Activated T-cell treated with anti-CD3 and anti-CD28 coated beads, Interleukin-2, amount 50 U/mL, for 72 hours (primary cell): ENCODE measurements around the gene TFAM. TPM values are rescaled to one million over a fixed set of nuclear protein-coding genes. Genes with fewer than 3 reads are reported as not detected.

ENCODE experiments used
- ATAC-seq, 2 donors: fragments of 150-1000 bp; cut with Tn5 transposase; replicated peaks in 1 of 2; 2 replicates each; pipeline ENCODE4 v1.10.0; 2021; ENCODE audit warnings: moderate library complexity in 2 of 2, mild to moderate bottlenecking in 1 of 2
- DNase-seq, 2 donors: peaks; one replicate each; pipeline ENCODE4 v3.0.0; 2021 to 2022; ENCODE audit warnings: mixed read lengths in 1 of 2
- H3K27ac Mint-ChIP-seq: one replicate; pipeline ENCODE4 v1.8.0; 2022; ENCODE audit warnings: mild to moderate bottlenecking, moderate library complexity, mixed read lengths
- H3K27me3 Mint-ChIP-seq: one replicate; pipeline ENCODE4 v1.8.0; 2022; ENCODE audit warnings: low read depth, mixed read lengths
- H3K36me3 Mint-ChIP-seq, 2 donors: one replicate each; pipeline ENCODE4 v1.8.0; 2022; ENCODE audit warnings: mixed read lengths in 2 of 2, mild to moderate bottlenecking in 1 of 2; ENCODE audit not compliant: insufficient read depth in 2 of 2
- H3K4me1 Mint-ChIP-seq: one replicate; pipeline ENCODE4 v1.8.0; 2022; ENCODE audit warnings: low read depth, mixed read lengths
- H3K4me3 Mint-ChIP-seq, 2 donors: one replicate each; pipeline ENCODE4 v1.8.0; 2022; ENCODE audit warnings: mild to moderate bottlenecking in 2 of 2, mixed read lengths in 2 of 2, moderate library complexity in 2 of 2
- H3K9me3 Mint-ChIP-seq, 2 donors: one replicate each; pipeline ENCODE4 v1.8.0; 2022; ENCODE audit warnings: mixed read lengths in 2 of 2
- total RNA-seq, 2 donors: library from RNA; stranded (reverse); gene quantifications; one replicate each; pipeline ENCODE4 v1.2.3, GENCODE V29; 2022

The TFAM gene
- total RNA-seq, 2 donors from 2014 or later: 72.4 to 89.8 TPM

DNA sequence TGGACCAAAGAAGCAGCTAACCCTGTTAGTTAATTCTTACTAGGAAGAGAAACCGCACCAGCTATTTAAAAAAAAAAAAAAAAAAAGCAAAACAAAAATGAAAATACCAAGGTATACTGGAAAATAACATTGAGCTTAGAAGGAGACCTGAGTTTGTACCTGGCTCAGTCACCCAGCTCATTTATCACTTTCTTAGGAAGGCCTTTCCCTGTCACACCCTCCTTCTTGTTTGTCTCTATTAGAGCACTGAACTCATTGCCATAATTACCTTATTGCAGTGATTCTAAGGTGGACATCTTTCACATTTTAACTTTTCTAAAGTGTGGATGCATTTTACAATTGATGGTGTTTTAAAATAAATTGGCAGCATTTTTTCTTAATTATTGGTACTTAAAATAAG lies 26.3 kb upstream of the TFAM start:
- H3K27me3 Mint-ChIP-seq: no peaks in the 10 kb centered on the region
- H3K9me3 Mint-ChIP-seq: no peaks in the 10 kb centered on the region
- peaks cover 15% of the 10 kb centered on the region for H3K4me1 Mint-ChIP-seq
- DNase-seq: no peak
- no peak overlapping the region for H3K27ac Mint-ChIP-seq
- no peak overlapping the region for H3K4me3 Mint-ChIP-seq
- peaks cover 0 to 5% of the 10 kb centered on the region in 2 donors for H3K36me3 Mint-ChIP-seq
- ATAC-seq: no peak

DNA sequence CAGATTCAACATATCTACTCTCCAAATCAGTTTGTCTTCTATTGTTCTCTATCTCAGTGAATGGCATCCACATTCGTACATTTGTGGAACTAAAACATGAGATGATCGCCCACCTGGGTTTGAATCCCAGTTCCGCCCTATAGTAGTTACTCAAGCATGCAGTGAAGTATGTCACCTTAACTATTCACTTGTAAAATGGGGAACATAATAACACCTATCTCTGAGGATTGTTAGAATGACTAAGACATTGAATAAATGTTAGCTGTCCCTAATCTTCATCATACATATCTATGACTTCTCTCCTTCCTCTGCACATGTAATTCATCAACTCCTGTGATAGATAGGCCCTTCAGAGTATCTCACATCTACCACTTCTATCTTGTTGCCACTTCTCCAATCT lies 25.7 kb upstream of the TFAM start:
- peaks cover 0 to 6% of the 10 kb centered on the region in 2 donors for H3K36me3 Mint-ChIP-seq
- no peak for ATAC-seq
- no peak overlapping the region for H3K27ac Mint-ChIP-seq
- no peaks in the 10 kb centered on the region for H3K9me3 Mint-ChIP-seq
- H3K27me3 Mint-ChIP-seq: no peaks in the 10 kb centered on the region
- no peak overlapping the region for H3K4me3 Mint-ChIP-seq
- DNase-seq: no peak
- peaks cover 15% of the 10 kb centered on the region for H3K4me1 Mint-ChIP-seq

DNA sequence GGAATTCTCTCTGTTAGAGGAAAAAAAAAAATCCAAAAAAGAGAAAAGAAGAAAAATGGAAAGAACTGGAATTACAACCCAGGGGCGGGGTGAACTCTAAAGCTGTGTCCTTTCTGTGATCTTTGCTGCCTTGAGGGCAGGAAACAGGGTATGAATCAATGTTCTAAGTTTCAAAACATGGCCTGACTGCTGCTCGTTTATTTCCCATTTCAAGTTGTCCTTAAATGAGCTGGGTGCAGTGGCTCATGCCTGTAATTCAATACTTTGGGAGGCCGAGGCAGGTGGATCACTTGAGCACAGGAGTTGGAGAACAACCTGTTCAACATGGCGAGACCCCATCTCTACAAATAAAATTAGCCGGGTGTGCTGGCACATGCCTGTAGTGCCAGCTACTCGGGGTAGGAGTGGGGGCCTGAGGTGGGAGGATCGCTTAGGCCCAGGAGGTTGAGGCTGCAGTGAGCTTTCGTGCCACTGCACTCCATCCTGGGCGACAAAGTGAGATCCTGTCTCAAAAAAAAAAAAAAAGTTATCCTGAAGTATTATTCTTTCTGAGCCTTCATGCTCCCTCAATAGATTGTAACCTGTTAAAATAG lies 24.7 kb upstream of the TFAM start:
- DNase-seq (no peak), ATAC-seq (peak in 1 of 2 donors; percentile 32)
- Mint-ChIP-seq H3K9me3 (no peaks in the 10 kb centered on the region), H3K4me3 (peak overlapping the region in 1 of 2 donors; percentile 37), H3K27me3 (no peaks in the 10 kb centered on the region), H3K36me3 (peaks cover 1 to 9% of the 10 kb centered on the region in 2 donors), H3K27ac (peak overlapping the region; percentile 18), H3K4me1 (peaks cover 15% of the 10 kb centered on the region)

DNA sequence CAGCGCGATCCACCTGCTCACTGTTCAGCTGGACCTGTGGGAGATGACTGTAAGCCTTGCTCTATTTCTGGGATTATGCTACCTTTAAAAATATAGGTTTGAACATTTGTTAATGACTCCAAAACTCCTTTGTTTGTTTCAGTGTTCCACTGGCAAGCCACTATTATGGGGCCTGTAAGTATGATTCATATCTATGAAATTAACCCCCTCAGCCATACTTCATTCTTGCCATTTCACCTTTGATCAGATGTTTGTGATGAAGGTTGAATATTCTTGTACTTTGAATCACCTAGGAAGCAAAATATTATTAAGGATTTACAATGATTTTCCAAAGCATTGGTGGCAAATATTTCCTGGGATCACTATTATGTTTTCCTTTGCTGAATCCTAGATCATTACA lies 23.9 kb upstream of the TFAM start:
- ATAC-seq (no peak), DNase-seq (no peak)
- no peak overlapping the region for H3K4me3 Mint-ChIP-seq
- H3K27ac Mint-ChIP-seq: no peak overlapping the region
- peaks cover 15% of the 10 kb centered on the region for H3K4me1 Mint-ChIP-seq
- peaks cover 1 to 9% of the 10 kb centered on the region in 2 donors for H3K36me3 Mint-ChIP-seq
- no peaks in the 10 kb centered on the region for H3K9me3 Mint-ChIP-seq
- no peaks in the 10 kb centered on the region for H3K27me3 Mint-ChIP-seq

DNA sequence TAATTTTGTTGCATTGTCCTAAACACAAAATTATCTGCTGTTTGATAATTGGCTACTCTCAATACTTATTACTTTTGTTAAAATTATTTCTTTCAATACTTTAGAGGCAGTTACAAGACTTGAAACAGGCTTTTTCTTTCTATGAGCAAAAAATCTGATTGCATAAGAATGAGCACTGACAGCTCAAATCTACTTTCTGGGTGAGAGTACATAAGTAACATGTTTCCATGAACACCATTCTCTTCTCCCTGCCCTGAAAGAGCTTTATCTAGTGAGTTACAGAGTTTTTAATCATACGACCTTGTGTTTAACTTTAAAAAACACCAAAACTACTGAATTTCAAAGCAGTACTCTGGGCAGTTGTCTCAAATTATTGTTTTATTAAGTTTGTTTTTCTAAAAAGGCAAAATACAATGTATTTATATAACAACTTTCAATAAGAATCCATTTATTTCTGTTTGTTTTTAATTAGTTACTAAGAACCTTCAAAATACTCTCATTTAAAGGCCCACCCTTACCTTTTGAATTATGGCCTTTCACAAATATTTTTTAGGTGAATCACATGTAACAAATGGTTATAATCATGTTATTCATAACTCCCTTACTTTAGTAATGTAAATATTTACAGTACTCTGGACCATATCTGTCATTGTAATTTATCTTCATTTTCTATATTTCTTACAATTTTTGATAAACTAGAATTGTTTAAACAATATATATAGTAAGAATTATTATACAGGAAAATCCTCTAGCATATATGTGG lies 23.0 kb upstream of the TFAM start:
- no peaks in the 10 kb centered on the region for H3K27me3 Mint-ChIP-seq
- ATAC-seq: no peak
- no peak overlapping the region for H3K27ac Mint-ChIP-seq
- no peak overlapping the region for H3K4me3 Mint-ChIP-seq
- H3K4me1 Mint-ChIP-seq: peaks cover 15% of the 10 kb centered on the region
- H3K9me3 Mint-ChIP-seq: no peaks in the 10 kb centered on the region
- no peak for DNase-seq
- peaks cover 1 to 9% of the 10 kb centered on the region in 2 donors for H3K36me3 Mint-ChIP-seq

DNA sequence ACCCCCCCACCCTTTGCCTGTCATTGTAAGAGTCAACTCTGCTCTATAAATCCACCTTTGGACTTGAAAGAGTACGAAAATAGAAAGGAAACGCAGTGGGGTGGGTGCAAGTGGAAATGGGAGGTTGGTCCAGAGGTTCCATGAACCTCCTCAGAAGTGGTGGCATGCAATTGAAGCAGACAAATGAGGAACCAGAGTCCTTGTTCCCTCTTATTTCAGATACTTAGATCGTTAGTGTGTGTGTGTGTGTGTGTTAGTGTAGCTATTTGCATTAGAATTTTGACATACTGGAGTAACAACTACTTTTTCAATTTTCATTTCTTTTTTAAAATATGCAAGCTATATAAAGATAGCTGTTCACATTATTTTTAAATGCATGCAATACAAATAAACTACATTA lies 18.1 kb upstream of the TFAM start:
- no peak overlapping the region for H3K27ac Mint-ChIP-seq

DNA sequence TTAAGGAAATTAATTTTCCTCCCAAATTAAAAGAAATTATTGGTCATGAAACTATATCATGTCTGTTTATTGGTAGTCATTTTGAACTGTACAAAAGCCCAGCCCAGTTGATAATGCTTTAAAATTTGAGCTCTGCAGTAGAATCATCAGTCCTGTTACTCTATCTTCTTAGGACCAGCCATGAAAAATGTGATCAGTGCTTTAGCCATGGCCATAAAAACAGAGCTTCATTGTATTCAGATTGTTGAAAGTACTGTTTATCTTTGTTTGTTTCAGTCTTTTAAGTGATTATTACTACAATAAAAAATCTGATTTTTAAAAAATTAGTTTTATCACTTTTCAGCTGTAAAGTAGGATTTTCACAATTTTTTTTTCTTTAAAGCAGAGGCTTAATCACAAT lies 13.7 kb upstream of the TFAM start:
- Mint-ChIP-seq H3K27ac (no peak overlapping the region), H3K4me3 (no peak overlapping the region), H3K4me1 (no peaks in the 10 kb centered on the region), H3K9me3 (no peaks in the 10 kb centered on the region), H3K36me3 (no peaks in the 10 kb centered on the region), H3K27me3 (no peaks in the 10 kb centered on the region)
- ATAC-seq (no peak), DNase-seq (no peak)

More for the DNA sequence above, 18.1 kb upstream of the TFAM start:
- Mint-ChIP-seq H3K9me3 (no peaks in the 10 kb centered on the region), H3K4me3 (no peak overlapping the region), H3K36me3 (peaks cover 1 to 9% of the 10 kb centered on the region in 2 donors), H3K27me3 (no peaks in the 10 kb centered on the region), H3K4me1 (no peaks in the 10 kb centered on the region)
- ATAC-seq: no peak
- DNase-seq: no peak

DNA sequence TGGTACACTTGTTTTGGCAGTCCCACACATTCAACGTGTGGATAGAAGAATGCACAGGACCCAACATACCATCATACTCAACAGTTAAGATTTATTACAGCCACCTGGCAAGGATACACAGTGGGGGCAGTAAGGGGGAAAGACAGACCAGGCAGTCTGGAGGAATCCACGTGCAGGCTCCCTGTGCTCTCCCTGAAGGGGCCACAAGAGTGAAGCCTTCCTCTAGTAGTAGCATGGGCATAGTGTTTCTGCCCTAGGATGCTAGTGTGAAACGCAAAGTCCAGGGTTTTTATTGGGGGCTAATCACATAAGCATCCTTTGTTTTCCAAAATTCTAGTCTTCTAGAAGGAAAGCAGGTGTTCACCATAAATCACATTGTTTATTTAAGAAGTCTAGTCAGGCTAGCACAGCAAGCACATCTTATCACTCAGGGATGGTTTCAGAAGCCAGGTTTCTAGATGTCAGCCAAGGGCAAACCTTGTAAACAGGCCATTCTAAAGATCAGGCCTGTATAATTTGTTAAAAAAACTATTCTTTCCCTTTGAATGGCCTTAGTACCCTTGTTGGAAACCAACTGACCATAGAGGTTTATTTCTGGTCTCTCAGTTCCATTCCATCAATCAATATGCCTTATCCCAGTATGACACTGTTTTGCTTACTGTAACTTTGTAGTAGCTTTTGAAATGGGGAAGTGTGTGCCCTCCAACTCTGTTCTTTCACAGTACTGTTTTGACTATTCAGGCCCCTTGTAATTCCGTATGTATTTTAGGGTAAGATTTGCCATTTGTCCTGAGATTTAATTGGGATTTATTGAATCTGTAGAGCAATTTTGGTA lies 12.4 kb upstream of the TFAM start:
- Mint-ChIP-seq H3K4me1 (no peaks in the 10 kb centered on the region), H3K9me3 (no peaks in the 10 kb centered on the region), H3K27ac (no peak overlapping the region), H3K4me3 (no peak overlapping the region), H3K36me3 (no peaks in the 10 kb centered on the region), H3K27me3 (no peaks in the 10 kb centered on the region)
- no peak for DNase-seq
- ATAC-seq: no peak

DNA sequence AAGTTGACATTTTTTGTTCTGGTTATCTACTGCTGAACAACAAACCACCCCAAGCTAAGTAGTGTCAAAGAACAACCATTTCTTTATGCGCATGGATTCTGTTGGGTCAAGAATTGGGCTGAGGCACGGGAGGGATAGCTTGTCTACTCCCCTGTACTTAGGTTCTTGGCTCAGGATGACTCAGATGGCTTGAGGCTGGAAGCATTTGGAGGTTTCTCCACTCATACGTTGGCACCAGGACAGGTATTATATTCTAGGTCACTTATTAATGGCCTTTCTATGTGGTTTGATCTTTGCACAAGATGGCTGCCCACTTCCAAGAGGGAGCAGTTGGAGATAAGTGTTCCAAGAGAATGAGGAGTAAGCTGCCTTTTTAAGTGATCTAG lies 11.8 kb upstream of the TFAM start:
- H3K27me3 Mint-ChIP-seq: no peaks in the 10 kb centered on the region
- H3K27ac Mint-ChIP-seq: no peak overlapping the region
- ATAC-seq (no peak), DNase-seq (no peak)
- H3K4me1 Mint-ChIP-seq: no peaks in the 10 kb centered on the region
- H3K36me3 Mint-ChIP-seq: no peaks in the 10 kb centered on the region
- H3K9me3 Mint-ChIP-seq: no peaks in the 10 kb centered on the region
- no peak overlapping the region for H3K4me3 Mint-ChIP-seq

DNA sequence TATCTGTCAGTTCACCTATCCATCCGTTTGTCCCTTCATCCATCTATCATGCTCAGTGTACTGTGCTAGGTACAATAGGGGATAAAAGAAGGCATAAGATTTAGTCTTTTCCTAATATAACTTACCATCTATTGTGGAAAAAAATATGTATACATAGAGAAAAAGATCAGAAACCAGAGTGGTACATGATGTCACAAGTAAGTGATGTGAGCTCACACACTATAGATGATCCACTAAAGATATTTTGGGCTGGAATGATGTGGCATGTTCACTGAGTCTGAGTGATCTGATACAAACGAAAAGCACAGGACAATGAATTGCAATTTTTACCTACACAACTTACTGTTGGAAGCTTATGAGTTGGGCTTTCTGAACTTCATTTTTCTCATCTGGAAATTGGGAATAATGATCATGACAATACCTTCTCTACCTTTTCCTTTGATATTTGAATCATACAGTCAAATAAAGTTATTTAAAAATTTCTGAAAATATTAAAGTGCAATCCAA lies 2.7 kb upstream of the TFAM start:
- Mint-ChIP-seq H3K36me3 (peaks cover 3 to 6% of the 10 kb centered on the region in 2 donors), H3K9me3 (no peaks in the 10 kb centered on the region), H3K27me3 (no peaks in the 10 kb centered on the region), H3K27ac (no peak overlapping the region), H3K4me3 (no peak overlapping the region), H3K4me1 (peaks cover 33% of the 10 kb centered on the region)
- ATAC-seq (no peak), DNase-seq (no peak)

DNA sequence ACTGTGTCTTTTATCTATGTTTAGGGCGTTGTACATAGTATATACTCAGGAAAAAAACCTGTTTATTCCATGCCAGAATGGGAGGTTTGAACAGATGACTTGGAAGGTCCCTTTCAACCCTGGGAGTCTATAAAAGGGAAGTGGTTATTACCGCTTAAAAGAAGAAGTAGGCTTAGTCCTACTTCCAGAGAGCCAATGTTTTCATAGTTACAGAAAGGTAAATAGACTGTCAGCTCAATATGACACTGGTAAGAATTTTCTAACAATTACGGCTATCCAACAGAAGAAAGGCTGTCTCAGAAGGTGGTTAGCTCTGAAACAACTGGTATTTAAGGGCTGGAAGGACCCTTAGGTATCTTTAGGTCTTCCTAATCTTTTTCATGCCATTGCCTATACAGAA lies 1.1 kb upstream of the TFAM start:
- Mint-ChIP-seq H3K4me3 (peak overlapping the region; percentile 97 to 98), H3K36me3 (peaks cover 3 to 12% of the 10 kb centered on the region in 2 donors), H3K27me3 (no peaks in the 10 kb centered on the region), H3K27ac (peak overlapping the region; percentile 93), H3K9me3 (no peaks in the 10 kb centered on the region), H3K4me1 (peaks cover 46% of the 10 kb centered on the region)
- ATAC-seq (peak; percentile 9 to 14), DNase-seq (no peak)

DNA sequence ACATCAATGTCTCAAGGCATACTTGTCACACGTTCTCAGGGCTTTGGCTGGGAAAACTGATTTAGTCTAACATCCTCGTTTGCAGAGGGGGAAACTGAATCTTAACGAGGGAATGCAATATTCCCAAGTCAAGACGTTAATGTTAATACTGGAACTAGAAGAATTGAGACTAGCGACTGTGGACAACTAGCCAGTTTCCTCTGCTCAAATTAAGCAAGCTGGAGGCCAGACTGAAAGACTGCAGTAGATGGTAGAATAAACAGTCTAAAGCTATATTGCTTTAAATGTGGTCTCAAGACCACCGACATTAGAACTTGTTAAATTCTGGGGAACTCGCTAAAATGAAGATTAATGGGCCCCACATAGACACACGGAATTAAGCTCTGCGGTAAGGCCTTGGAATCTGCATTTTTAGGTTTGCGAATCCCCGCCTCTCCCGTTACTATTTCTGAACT lies 639 bp upstream of the TFAM start:
- peak overlapping the region; percentile 97 to 98 for H3K4me3 Mint-ChIP-seq
- H3K27me3 Mint-ChIP-seq: no peaks in the 10 kb centered on the region
- peaks cover 3 to 15% of the 10 kb centered on the region in 2 donors for H3K36me3 Mint-ChIP-seq
- ATAC-seq (peak in 1 of 2 donors; percentile 0), DNase-seq (no peak)
- peaks cover 50% of the 10 kb centered on the region for H3K4me1 Mint-ChIP-seq
- H3K27ac Mint-ChIP-seq: peak overlapping the region; percentile 93
- no peaks in the 10 kb centered on the region for H3K9me3 Mint-ChIP-seq

DNA sequence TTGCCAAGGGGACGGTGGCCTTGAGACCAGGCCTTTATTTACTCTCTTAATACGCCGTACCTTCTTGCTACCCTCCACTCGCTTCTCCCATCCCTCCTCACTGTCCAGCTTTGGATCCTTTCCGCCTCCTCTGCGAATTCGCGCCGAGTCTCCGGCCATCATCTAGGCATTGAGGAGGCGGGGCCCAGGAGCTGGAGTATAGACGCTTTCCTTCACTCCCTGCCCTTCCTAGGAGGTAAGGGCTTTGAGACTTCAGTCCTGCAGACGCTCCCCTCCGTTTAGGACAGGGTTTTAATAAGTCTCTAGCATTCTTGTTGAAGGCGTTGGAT lies 538 bp downstream of the TFAM start:
- H3K36me3 Mint-ChIP-seq: peaks cover 3 to 18% of the 10 kb centered on the region in 2 donors
- peak in 1 of 2 donors; percentile 8 for ATAC-seq
- H3K27ac Mint-ChIP-seq: peak overlapping the region; percentile 98
- H3K4me3 Mint-ChIP-seq: peak overlapping the region; percentile 97 to 98
- DNase-seq: peak; percentile 16 to 18
- H3K27me3 Mint-ChIP-seq: no peaks in the 10 kb centered on the region
- no peaks in the 10 kb centered on the region for H3K9me3 Mint-ChIP-seq
- H3K4me1 Mint-ChIP-seq: peaks cover 58% of the 10 kb centered on the region
